ENCODE data around the gene STAM2.

The STAM2 gene

GRCh38 chr2:152071092-152071491, 104.5 kb downstream of the STAM2 start:
- no peak for DNase-seq (ENCODE audit: low read depth in 2 of 2)

DNA sequence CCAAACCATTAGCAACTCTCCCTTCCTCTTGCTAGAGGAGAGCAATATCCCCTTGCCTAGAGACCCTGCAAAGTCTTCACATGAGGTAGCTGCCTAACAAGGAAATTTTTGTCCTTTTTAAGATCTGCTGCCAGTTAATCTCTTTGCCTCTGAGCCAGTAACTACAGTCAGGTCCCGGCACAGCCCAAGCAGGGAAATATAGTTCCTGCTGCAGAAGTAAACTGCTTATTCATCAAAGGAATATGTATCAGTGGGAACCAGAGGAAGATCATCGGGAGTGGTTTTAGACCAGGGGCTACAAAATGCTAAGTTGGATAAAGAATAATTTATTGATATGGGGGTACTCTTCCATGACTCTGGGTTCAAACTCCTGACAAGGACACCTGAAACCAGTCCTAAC, 107.3 kb downstream of the STAM2 start:
- no peak for DNase-seq (ENCODE audit: low read depth in 2 of 2)

DNA sequence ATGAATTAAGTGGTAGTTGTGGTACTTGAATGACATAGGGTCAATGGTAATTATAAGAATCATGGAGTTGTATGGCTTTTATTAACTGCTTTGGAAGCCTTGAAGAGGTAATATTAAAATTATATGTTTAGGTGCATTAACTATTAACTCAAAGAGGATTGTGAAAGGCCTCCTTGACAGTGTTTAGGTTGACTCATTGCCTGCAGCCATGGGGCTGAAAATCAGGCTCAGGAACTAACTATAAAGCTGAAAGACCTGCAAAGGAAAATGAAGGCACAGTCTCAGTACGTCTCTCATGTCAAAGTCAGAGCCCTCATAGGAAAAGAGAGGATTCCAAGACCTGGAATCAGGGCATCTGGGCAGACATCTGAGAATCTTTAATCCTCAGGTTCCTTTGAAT, 107.7 kb downstream of the STAM2 start:
- DNase-seq (ENCODE audit: low read depth in 2 of 2): no peak

All from stimulated activated CD8-positive, alpha-beta memory T cell treated with anti-CD3 and anti-CD28 coated beads, Interleukin-15, amount 100 ng/mL, for 48 hours (primary cell).